HEK293T (cell line): Measurements from ENCODE around the gene ARHGAP10.

Source experiments
- NFRKB ChIP-seq: fragments of 450-650 bp; IDR thresholded peaks from 2 replicates; pipeline ENCODE4 v1.6.1; 2016; ENCODE audit warnings: mild to moderate bottlenecking, moderate library complexity
- SUZ12 ChIP-seq: fragments of 450-650 bp; IDR thresholded peaks from 2 replicates; pipeline ENCODE4 v1.6.1; 2016; ENCODE audit warnings: mild to moderate bottlenecking
- TARDBP ChIP-seq: fragments of 450-650 bp; IDR thresholded peaks from 2 replicates; pipeline ENCODE4 v1.6.1; 2016

GRCh38 chr4:148007792-148008191, 275.9 kb downstream of the ARHGAP10 start:
- no peak for TF ChIP-seq TARDBP
- TF ChIP-seq SUZ12 = no peak
- TF ChIP-seq NFRKB = no peak
